Colonic mucosa (tissue), 4 donors: ENCODE results near the gene ANO10. TPM values are rescaled to one million over a fixed set of nuclear protein-coding genes. Genes with fewer than 3 reads are reported as not detected.

Experiments used
- DNase-seq: peaks from one replicate; pipeline ENCODE4 v3.0.0-alpha.2; 2020
- H3K27ac ChIP-seq: fragments of 200-600 bp; one replicate; pipeline ENCODE4 v1.8.0; 2021
- H3K27me3 ChIP-seq: fragments of 200-600 bp; one replicate; pipeline ENCODE4 v1.8.0; 2021
- H3K36me3 ChIP-seq: fragments of 200-600 bp; one replicate; pipeline ENCODE4 v1.8.0; 2021
- H3K4me1 ChIP-seq: fragments of 200-600 bp; one replicate; pipeline ENCODE4 v1.8.0; 2021; ENCODE audit warnings: mild to moderate bottlenecking
- H3K4me3 ChIP-seq: fragments of 200-600 bp; one replicate; pipeline ENCODE4 v1.8.0; 2021
- H3K9ac ChIP-seq, 2 donors: one replicate each; pipeline ENCODE4 v1.7.0; 2013; ENCODE audit warnings: control low read depth in 2 of 2, low read depth in 2 of 2, low read length in 2 of 2
- H3K9me3 ChIP-seq: fragments of 200-600 bp; one replicate; pipeline ENCODE4 v1.8.0; 2021
- intact Hi-C: fragments of 100-400 bp; cut with DNase I; formaldehyde crosslinking; loops from one replicate; pipeline ENCODE4 v1.14.1; 2022
- total RNA-seq, 2 donors: library from RNA; stranded (reverse); fragmentation: NEBNext Ultra II Directional in 1 of 2; extraction: Animal tissue kit (Norgen Biotek cat#: 25700) in 1 of 2; gene quantifications; one replicate each; pipeline ENCODE4 v1.2.1, GENCODE V29; 2021
- TF ChIP-seq, protein P1 (sequence below): fragments of 200-600 bp; IDR thresholded peaks from one replicate; pipeline ENCODE4 v1.8.0; 2022; ENCODE audit warnings: antibody characterized with exemption, mild to moderate bottlenecking
- donor health status: healthy.
- donor health status: DM: no; HTN: no; CAD: no.
- donor health status: DM: no; HTN: no; CAD: no.

Gene ANO10
- total RNA-seq, 2 donors from 2014 or later = 53.9 to 69.0 TPM

DNA sequence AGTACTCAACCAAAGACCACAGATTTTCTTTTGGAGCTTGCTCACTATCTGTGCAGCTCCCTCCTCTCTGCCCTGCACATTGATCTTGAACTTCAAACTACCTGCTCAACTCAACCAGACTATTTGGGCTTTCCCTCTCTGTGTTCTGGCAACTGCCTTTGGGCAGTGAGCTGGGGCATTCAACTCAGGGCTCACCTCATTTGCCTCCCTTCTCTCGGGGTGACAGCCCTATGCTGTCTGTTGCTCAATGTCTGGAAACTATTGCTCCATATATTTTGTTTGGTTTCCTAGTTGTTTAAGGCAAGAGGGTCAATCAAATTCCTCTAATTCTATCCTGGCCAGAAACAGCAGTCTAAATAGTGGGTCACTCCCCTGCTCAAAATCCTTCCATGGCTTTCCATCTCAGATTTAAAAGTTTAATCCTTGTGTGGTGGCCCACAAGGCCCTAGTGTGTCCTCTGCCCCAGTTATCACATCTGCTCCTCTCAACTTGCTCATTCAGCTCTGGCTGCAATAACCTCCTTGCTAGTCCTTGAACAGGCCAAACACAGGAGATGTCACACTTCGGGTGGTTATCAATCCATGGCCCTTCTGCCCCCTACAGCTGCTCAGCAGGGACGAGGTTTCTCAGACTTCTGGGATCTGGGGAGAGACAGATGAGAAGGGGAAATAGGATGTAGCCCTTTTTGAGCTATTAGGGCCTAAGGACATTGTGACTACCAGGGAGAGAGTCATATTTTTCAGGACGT is 267.7 kb downstream of the ANO10 start:
- H3K27ac ChIP-seq = no peak overlapping the region
- no peaks in the 10 kb centered on the region for H3K9me3 ChIP-seq
- H3K9ac ChIP-seq = no peak overlapping the region
- H3K36me3 ChIP-seq = no peaks in the 10 kb centered on the region
- intact Hi-C loops = no loop called here
- TF ChIP-seq, protein P1, sequence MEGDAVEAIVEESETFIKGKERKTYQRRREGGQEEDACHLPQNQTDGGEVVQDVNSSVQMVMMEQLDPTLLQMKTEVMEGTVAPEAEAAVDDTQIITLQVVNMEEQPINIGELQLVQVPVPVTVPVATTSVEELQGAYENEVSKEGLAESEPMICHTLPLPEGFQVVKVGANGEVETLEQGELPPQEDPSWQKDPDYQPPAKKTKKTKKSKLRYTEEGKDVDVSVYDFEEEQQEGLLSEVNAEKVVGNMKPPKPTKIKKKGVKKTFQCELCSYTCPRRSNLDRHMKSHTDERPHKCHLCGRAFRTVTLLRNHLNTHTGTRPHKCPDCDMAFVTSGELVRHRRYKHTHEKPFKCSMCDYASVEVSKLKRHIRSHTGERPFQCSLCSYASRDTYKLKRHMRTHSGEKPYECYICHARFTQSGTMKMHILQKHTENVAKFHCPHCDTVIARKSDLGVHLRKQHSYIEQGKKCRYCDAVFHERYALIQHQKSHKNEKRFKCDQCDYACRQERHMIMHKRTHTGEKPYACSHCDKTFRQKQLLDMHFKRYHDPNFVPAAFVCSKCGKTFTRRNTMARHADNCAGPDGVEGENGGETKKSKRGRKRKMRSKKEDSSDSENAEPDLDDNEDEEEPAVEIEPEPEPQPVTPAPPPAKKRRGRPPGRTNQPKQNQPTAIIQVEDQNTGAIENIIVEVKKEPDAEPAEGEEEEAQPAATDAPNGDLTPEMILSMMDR = no peak
- DNase-seq = no peak
- H3K4me1 ChIP-seq = no peaks in the 10 kb centered on the region
- H3K4me3 ChIP-seq = no peak overlapping the region
- no peaks in the 10 kb centered on the region for H3K27me3 ChIP-seq

DNA sequence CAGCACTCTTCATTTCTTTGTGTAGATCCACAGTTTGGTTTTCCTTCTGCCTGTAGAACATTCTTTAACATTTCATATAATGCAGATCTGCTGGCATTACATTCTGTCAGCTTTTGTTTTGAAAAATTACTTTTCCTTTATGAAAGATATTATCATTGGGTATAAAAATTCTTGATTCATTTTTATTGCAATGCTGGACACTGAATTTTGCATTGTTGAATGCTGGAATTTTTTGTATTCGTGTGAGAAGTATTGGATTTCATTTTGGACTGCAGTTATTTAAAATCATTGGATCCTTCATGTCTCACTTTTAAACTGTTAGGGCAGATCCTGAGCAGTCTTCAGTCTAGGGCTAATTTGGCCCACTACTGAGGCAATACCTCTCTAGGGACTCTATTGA is 268.4 kb downstream of the ANO10 start:
- no peaks in the 10 kb centered on the region for H3K4me1 ChIP-seq
- no peak for DNase-seq
- TF ChIP-seq, protein P1 = no peak
- no peak overlapping the region for H3K9ac ChIP-seq
- no peak overlapping the region for H3K27ac ChIP-seq
- H3K4me3 ChIP-seq = no peak overlapping the region
- H3K27me3 ChIP-seq = no peaks in the 10 kb centered on the region
- H3K9me3 ChIP-seq = no peaks in the 10 kb centered on the region
- H3K36me3 ChIP-seq = no peaks in the 10 kb centered on the region
- intact Hi-C loops = no loop called here

DNA sequence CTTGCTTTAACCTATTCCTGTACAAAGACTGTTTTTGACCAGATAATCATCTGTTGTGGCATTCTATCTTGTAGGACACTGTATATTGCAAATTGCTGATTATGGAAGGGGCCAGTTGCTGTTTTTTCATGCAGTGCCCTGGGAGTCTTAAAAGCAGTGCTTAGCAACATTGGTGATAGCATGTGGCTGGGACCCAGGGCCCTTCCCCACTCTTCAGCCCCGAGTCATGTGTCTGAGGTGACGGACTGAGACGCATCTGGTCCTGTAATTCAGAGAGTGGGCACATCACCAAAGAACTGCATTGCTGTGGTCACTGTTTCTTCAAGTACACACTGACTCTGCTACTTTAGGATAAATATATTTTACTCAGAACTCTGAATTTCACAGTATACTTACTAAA is 272.1 kb downstream of the ANO10 start:
- intact Hi-C loops = no loop called here
- no peak for DNase-seq
- H3K36me3 ChIP-seq = no peaks in the 10 kb centered on the region

DNA sequence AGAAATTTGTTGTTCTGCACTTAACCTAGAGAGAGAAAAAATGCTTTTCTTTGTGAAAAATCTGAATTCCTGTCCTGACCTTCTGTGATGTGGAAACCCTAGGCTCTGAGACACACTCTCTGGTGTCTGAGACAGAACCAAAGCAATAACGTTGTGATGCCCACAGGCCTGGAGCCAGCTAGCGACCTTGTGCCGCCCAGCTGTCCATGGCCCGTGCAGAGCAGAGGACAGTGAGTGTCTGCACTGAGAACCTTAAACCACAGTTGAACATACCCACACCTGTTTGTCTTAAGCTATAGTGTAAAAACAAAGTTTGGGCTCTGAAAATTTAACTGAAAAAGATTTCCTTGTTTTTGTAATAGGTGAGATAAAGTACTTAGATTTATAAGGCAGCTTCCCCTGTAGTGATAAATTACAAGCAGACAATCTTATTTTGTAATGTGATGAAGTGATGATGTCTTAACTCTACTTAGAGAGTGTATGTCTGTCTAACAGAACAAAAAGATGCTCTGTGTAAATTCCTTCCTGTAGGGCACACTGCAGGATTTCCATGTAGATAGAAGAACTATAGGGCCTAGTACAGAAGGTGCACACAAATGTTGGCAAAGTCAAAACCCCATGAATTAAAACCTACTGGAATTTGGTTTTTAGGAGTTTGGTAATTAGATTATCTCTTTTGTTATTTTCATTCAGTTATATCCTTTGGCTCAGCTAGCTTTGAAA is 272.8 kb downstream of the ANO10 start:
- DNase-seq = no peak
- H3K27ac ChIP-seq = no peak overlapping the region
- TF ChIP-seq, protein P1 = no peak
- intact Hi-C loops = no loop called here
- H3K9me3 ChIP-seq = no peaks in the 10 kb centered on the region
- H3K27me3 ChIP-seq = no peaks in the 10 kb centered on the region
- no peak overlapping the region for H3K9ac ChIP-seq
- no peaks in the 10 kb centered on the region for H3K36me3 ChIP-seq
- H3K4me1 ChIP-seq = no peaks in the 10 kb centered on the region
- no peak overlapping the region for H3K4me3 ChIP-seq

More for the DNA sequence above, 272.1 kb downstream of the ANO10 start:
- H3K4me3 ChIP-seq = no peak overlapping the region
- no peaks in the 10 kb centered on the region for H3K27me3 ChIP-seq
- TF ChIP-seq, protein P1 = no peak
- no peak overlapping the region for H3K9ac ChIP-seq
- no peaks in the 10 kb centered on the region for H3K9me3 ChIP-seq
- H3K27ac ChIP-seq = no peak overlapping the region
- H3K4me1 ChIP-seq = no peaks in the 10 kb centered on the region

DNA sequence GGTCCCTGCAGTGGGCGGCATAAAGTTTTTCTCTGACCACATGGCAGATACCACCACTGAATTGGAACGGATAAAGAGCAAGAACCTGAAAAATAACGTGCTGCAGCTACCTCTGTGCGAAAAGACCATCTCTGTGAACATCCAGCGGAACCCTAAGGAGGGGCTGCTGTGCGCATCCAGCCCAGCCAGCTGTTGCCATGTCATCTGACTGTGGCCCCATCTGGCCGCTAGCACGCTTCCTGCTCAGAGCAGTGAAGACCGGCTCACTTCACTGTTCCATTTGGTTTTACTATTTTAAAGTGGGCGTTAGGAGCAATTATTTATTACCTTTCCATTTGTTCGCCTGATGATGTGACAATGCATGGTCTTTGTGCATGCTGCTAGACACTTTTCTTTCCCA is 273.5 kb downstream of the ANO10 start:
- H3K36me3 ChIP-seq = peaks cover 3% of the 10 kb centered on the region
- H3K27ac ChIP-seq = no peak overlapping the region
- H3K9ac ChIP-seq = no peak overlapping the region
- DNase-seq = no peak
- TF ChIP-seq, protein P1 = no peak
- no peaks in the 10 kb centered on the region for H3K27me3 ChIP-seq
- H3K9me3 ChIP-seq = no peaks in the 10 kb centered on the region
- H3K4me1 ChIP-seq = no peaks in the 10 kb centered on the region
- intact Hi-C loops = no loop called here
- H3K4me3 ChIP-seq = no peak overlapping the region
